Islet of Langerhans (tissue), 1 donor: ENCODE measurements around the gene RAB3IP.
"Not testable (repeated sequence)": the region's sequence is repeated elsewhere in the genome, so short reads cannot be mapped to it uniquely, and the experiment has no call there.

Experiments
- FAIRE-seq: peaks from one replicate; lab custom pipeline; 2011; peaks lifted over from hg19 to GRCh38; lab: Jason Lieb, UNC

The RAB3IP gene

GRCh38 chr12:69836015-69836414 lies 97.4 kb downstream of the RAB3IP start:
- FAIRE-seq = no peak

GRCh38 chr12:69837191-69837590 lies 98.5 kb downstream of the RAB3IP start:
- FAIRE-seq = no peak

GRCh38 chr12:69837657-69838415 lies 99.2 kb downstream of the RAB3IP start:
- no peak for FAIRE-seq

GRCh38 chr12:69840727-69841126 lies 102.1 kb downstream of the RAB3IP start:
- no peak for FAIRE-seq

GRCh38 chr12:69843608-69844007 lies 104.9 kb downstream of the RAB3IP start:
- FAIRE-seq = no peak

GRCh38 chr12:69844416-69844815 lies 105.8 kb downstream of the RAB3IP start:
- no peak for FAIRE-seq

- no peak for FAIRE-seq
These were observed 106.2 kb downstream of the RAB3IP start for GRCh38 chr12:69844836-69845235.

GRCh38 chr12:69846976-69847375 lies 108.3 kb downstream of the RAB3IP start:
- FAIRE-seq = no peak

- no peak for FAIRE-seq
These were observed 113.3 kb downstream of the RAB3IP start for GRCh38 chr12:69851976-69852375.

GRCh38 chr12:69853176-69853961 lies 114.7 kb downstream of the RAB3IP start:
- FAIRE-seq = not testable (repeated sequence)

- FAIRE-seq = no peak
These were observed 128.0 kb downstream of the RAB3IP start for GRCh38 chr12:69866698-69867097.

- FAIRE-seq = no peak
These were observed 130.0 kb downstream of the RAB3IP start for GRCh38 chr12:69868695-69869094.

GRCh38 chr12:69872804-69873203 lies 134.1 kb downstream of the RAB3IP start:
- FAIRE-seq = no peak
